ENCODE data around the gene BAHD1.

Gene BAHD1

GRCh38 chr15:40508216-40508615 is 67.5 kb downstream of the BAHD1 start:
- peaks cover 4% of the 10 kb centered on the region for H3K4me1 ChIP-seq (ENCODE audit: insufficient read depth, poor library complexity, severe bottlenecking)
- ATAC-seq (ENCODE audit: low read depth) = no peak
- H3K27me3 ChIP-seq (ENCODE audit: insufficient read depth, poor library complexity, severe bottlenecking) = no peaks in the 10 kb centered on the region
- no peak overlapping the region for H3K27ac ChIP-seq (ENCODE audit: poor library complexity, severe bottlenecking)
- H3K4me3 ChIP-seq (ENCODE audit: severe bottlenecking) = no peak overlapping the region
- no peak for DNase-seq (ENCODE audit: low spot score)
- H3K36me3 ChIP-seq (ENCODE audit: low read depth) = no peaks in the 10 kb centered on the region
- H3K9me3 ChIP-seq (ENCODE audit: severe bottlenecking) = no peaks in the 10 kb centered on the region
- TF ChIP-seq CTCF (IDR thresholded peaks at IDR 0.05; ENCODE audit: poor library complexity, severe bottlenecking) = no peak

- ATAC-seq (ENCODE audit: low read depth) = no peak
- Histone ChIP-seq H3K27ac (ENCODE audit: poor library complexity, severe bottlenecking) (no peak overlapping the region), H3K27me3 (ENCODE audit: insufficient read depth, poor library complexity, severe bottlenecking) (no peaks in the 10 kb centered on the region), H3K4me3 (ENCODE audit: severe bottlenecking) (no peak overlapping the region), H3K4me1 (ENCODE audit: insufficient read depth, poor library complexity, severe bottlenecking) (peaks cover 4% of the 10 kb centered on the region), H3K36me3 (ENCODE audit: low read depth) (no peaks in the 10 kb centered on the region), H3K9me3 (ENCODE audit: severe bottlenecking) (no peaks in the 10 kb centered on the region)
- no peak for TF ChIP-seq CTCF (IDR thresholded peaks at IDR 0.05; ENCODE audit: poor library complexity, severe bottlenecking)
- DNase-seq (ENCODE audit: low spot score) = no peak
Observed at GRCh38 chr15:40510201-40510600, 69.4 kb downstream of the BAHD1 start.

- ATAC-seq (ENCODE audit: low read depth) = no peak
- DNase-seq (ENCODE audit: low spot score) = no peak
- H3K27ac ChIP-seq (ENCODE audit: poor library complexity, severe bottlenecking) = no peak overlapping the region
- H3K36me3 ChIP-seq (ENCODE audit: low read depth) = no peaks in the 10 kb centered on the region
- peaks cover 4% of the 10 kb centered on the region for H3K4me1 ChIP-seq (ENCODE audit: insufficient read depth, poor library complexity, severe bottlenecking)
- TF ChIP-seq CTCF (IDR thresholded peaks at IDR 0.05; ENCODE audit: poor library complexity, severe bottlenecking) = no peak
- peak overlapping the region; percentile 21 for H3K4me3 ChIP-seq (ENCODE audit: severe bottlenecking)
- no peaks in the 10 kb centered on the region for H3K27me3 ChIP-seq (ENCODE audit: insufficient read depth, poor library complexity, severe bottlenecking)
- H3K9me3 ChIP-seq (ENCODE audit: severe bottlenecking) = no peaks in the 10 kb centered on the region
Observed at GRCh38 chr15:40511093-40511471, 70.3 kb downstream of the BAHD1 start.

GRCh38 chr15:40511472-40512133 is 70.8 kb downstream of the BAHD1 start:
- no peak for TF ChIP-seq CTCF (IDR thresholded peaks at IDR 0.05; ENCODE audit: poor library complexity, severe bottlenecking)
- ATAC-seq (ENCODE audit: low read depth) = peak; percentile 80

GRCh38 chr15:40512440-40512839 is 71.7 kb downstream of the BAHD1 start:
- no peak for TF ChIP-seq CTCF (IDR thresholded peaks at IDR 0.05; ENCODE audit: poor library complexity, severe bottlenecking)
- H3K4me3 ChIP-seq (ENCODE audit: severe bottlenecking) = no peak overlapping the region
- no peaks in the 10 kb centered on the region for H3K9me3 ChIP-seq (ENCODE audit: severe bottlenecking)
- H3K36me3 ChIP-seq (ENCODE audit: low read depth) = no peaks in the 10 kb centered on the region
- H3K27me3 ChIP-seq (ENCODE audit: insufficient read depth, poor library complexity, severe bottlenecking) = no peaks in the 10 kb centered on the region
- peak; percentile 18; the same call in 2 of the 3 replicates for ATAC-seq (ENCODE audit: low read depth)
- peaks cover 4% of the 10 kb centered on the region for H3K4me1 ChIP-seq (ENCODE audit: insufficient read depth, poor library complexity, severe bottlenecking)
- H3K27ac ChIP-seq (ENCODE audit: poor library complexity, severe bottlenecking) = no peak overlapping the region
- DNase-seq (ENCODE audit: low spot score) = no peak

More at GRCh38 chr15:40511472-40512133, 70.8 kb downstream of the BAHD1 start:
- H3K9me3 ChIP-seq (ENCODE audit: severe bottlenecking) = no peaks in the 10 kb centered on the region
- H3K4me3 ChIP-seq (ENCODE audit: severe bottlenecking) = peak overlapping the region; percentile 21
- H3K27me3 ChIP-seq (ENCODE audit: insufficient read depth, poor library complexity, severe bottlenecking) = no peaks in the 10 kb centered on the region
- no peaks in the 10 kb centered on the region for H3K36me3 ChIP-seq (ENCODE audit: low read depth)
- H3K4me1 ChIP-seq (ENCODE audit: insufficient read depth, poor library complexity, severe bottlenecking) = peaks cover 4% of the 10 kb centered on the region
- DNase-seq (ENCODE audit: low spot score) = no peak
- no peak overlapping the region for H3K27ac ChIP-seq (ENCODE audit: poor library complexity, severe bottlenecking)

Measured in RWPE2 (cell line).